Kidney tubule cell (primary cell): Measurements from ENCODE around the gene PSORS1C1.
A peak's percentile ranks its signal among the peaks of the same experiment; 100 is the strongest.
"Not testable (repeated sequence)": the region's sequence is repeated elsewhere in the genome, so short reads cannot be mapped to it uniquely, and the experiment has no call there.

Source experiments
- DNase-seq: peaks from one replicate; pipeline ENCODE4 v3.0.0-alpha.2; 2018; ENCODE audit warnings: low spot score

PSORS1C1 gene, protein sequence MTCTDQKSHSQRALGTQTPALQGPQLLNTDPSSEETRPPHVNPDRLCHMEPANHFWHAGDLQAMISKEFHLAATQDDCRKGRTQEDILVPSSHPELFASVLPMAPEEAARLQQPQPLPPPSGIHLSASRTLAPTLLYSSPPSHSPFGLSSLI

DNA sequence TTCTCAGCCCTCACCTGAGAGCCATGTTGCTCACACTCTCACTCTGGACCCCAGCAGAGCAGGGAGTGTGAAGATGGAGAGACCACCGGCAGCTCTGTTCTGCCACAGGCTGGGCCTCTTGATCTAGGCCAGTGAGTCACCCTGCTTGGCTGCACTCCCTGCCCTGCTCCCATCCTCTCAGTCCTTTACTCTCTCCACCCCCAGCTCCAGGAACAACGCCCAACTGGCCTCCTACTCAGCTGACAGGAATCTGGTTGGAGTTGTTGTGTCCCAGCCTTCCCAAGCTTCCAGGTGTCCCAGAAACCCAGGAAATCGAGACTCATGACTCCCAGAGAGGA is at the start of gene PSORS1C1:
Gene PSORS1C1 (plus strand): TSS at position 260 of the 338 bp plus-strand sequence. CDS start 14,833 bp downstream, outside the sequence.
- DNase-seq = peak; percentile 97

DNA sequence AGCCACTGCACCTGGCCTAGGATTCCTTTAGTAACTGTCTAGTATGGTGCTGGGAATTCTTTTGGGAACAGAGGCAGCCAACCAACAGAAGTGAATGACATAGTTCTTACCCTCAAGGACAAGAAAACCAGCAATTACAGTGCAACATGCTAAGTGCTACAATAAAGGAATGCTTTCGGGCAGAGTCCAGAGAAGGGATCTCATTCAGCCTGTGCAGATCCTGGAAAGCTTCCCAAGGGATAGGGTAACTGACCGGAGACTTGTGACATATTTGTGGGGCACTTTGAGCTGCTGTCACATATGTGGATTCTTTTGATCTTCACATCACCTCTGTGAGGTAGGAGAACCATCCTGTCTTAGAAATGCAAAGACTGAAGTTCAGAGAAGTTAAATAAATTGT is 49.0 kb upstream of the PSORS1C1 start:
- peak; percentile 57 for DNase-seq

DNA sequence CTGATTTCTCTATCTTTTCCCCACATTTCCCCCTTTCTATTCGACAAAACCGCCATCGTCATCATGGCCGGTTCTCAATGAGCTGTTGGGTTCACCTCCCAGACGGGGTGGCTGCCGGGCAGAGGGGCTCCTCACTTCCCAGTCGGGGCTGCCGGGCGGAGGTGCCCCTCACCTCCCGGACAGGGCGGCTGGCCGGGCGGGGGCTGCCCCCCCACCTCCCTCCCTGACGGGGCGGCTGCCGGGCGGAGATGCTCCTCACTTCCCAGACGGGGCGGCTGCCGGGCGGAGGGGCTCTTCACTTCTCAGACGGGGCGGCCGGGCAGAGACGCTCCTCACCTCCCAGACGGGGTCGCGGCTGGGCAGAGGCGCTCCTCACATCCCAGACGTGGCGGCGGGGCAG is 47.6 kb upstream of the PSORS1C1 start:
- DNase-seq = not testable (repeated sequence)

DNA sequence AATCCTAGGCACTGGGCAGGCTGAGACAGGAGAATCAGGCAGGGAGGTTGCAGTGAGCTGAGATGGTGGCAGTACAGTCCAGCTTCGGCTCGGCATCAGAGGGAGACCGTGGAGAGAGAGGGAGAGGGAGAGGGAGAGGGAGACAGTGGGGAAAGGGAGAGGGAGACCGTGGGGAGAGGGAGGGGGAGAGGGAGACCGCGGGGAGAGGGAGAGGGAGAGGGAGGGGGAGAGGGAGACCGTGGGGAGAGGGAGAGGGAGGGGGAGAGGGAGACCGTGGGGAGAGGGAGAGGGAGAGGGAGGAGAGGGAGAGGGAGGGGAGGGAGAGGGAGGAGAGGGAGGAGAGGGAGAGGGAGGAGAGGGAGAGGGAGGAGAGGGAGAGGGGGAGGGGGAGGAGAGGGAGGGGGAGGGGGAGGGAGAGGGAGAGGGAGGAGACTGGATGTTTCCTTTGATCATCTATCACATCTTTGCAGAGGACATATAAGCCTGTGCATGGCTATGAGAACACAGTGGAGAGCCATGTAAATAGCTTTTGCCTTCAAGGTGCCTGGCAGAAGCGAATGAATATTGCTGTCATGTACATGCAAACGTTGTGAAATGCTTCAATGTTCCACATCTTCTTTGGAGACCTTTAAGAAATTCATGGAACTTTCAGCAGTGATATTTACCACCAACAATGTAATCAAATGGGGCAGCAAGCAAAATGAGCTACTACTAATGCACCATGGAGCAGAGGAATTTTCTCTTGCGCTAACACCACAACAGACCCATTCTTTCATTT is 46.5 kb upstream of the PSORS1C1 start:
- DNase-seq = not testable (repeated sequence)

DNA sequence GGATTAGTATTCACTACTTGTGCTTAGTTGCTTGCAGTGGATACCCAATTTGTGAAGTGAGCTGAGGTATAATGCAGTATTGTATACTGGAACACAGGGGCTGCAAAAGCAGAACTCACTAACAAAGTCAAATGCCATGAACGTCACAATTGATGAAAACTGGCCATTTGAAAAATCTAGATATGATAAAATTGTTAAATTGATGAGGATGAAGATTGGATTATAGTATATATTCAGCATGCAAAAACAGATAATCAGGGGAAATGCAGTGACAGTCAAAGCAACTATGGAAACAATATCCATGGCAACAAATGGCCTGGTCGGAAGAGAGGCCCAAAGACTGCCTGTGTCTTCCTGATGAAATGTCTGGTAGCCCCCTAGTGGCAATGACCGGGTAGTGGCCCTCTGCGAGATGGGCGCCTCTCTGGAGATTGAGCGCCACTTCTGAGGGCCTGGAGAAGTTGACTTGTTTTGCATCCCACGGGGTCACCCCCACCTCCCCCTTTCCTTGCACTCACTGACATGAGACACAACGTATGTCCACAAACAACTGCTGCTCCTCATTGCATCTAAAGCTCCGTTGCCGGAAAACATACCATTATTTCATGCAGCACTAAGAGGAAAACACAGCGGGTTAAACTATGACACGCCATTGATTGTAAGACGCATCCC is 45.8 kb upstream of the PSORS1C1 start:
- DNase-seq = peak; percentile 85

DNA sequence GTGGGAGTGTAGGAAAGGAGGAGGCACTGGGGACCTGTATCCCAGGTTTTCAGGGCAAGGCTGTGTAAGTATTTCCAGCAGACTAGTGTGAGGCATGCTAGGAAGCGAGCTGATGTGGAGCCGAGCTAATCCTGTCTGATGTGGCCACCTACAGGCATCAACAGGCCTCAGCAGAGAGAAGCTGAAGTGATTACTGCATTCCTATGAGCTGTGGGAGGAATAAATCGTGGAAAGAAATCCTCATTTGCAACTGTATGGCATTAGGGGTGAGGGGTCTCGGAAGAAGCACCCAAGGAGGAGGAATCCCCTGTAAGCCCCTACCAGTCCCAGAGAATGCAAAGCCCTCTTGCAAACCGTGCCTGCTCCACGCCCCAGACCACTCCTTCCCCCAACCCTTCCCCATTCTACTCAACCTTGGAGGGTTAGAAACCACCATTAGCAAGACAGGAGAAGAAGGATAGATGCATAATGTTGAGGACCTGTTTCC is 43.8 kb upstream of the PSORS1C1 start:
- DNase-seq = peak; percentile 88

DNA sequence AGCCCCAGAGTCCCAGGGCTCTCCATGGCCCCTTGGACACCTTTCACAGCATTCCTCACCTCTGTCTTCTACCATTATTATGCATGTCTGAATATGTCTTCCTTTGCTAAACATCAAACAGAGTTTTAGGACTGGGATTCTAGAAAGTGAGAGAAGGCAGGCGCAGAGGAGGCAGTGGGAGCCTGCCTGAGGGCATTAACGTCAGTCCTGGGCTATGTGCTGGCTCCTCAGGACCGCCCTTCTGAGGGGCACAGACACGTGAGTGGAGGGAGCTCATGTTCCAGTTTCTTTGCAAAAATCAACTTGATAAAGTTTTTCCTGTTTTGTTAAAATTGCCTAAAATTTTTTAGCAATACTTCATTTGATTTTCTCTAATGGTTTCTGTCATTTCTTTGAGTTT is 40.2 kb upstream of the PSORS1C1 start:
- DNase-seq = no peak

DNA sequence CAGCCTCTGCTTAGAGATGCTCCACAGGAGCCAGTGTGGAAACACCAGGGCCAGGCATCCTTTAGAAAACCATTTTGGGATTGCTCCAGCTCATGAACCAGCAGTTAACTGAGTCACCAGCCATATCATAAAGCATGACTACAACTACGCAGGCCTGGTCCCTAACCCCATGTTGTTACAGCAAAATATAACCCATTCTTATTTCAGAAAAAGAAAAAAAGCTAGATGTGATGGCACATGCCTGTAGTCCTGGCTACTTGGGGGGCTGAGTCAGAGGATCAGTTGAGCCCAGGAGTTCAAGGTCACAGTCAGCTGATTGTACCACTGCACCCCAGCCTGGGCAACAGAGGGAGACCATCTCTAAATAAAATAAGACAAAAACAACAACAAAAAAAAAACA is 39.1 kb upstream of the PSORS1C1 start:
- no peak for DNase-seq

DNA sequence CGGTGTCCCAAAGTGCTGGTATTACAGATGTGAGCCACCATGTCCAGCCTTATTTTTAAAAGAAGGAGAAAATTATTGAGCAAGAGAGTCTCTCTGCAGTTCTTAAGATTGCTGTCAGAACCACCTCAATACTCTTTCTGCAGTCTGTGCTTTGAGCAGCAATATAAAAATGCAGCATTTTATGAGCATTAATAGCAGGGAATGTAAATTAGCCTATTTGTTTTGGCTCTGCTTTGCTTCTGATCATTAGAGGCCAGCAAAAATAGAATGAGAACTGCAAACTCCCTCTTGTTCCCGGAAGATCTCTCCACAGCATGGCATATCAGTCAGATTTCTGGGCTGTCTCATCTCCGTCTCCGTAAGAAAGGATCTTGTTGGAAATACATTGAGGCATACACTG is 38.0 kb upstream of the PSORS1C1 start:
- DNase-seq = no peak

DNA sequence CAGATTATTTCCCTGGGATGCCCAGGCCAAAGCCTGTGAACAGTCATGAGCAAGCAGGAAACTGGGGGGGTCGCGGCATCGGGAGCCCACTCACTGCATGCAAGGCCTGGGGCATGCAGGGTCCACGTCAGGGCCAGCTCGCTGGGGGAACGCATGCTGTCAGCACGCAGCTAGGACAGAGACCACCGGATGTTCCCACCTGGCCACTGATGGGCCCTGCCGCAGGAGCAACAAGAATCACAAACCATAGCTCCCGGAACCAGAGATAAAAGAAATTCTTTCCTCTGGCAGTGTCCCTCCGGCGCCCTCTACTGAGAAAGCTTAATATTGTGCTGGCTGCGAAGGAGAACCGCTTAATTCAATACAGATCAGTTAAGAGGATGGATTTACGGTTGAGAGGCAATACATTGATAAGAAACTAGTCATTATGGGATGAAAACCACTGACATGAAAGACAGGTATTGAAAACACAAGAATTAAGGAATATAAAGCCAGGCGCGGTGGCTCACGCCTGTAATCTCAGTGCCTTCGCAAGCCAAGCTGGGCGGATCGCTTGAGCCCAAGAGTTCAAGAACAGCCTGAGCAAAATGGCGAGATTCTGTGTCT is 34.8 kb upstream of the PSORS1C1 start:
- DNase-seq = peak; percentile 75

DNA sequence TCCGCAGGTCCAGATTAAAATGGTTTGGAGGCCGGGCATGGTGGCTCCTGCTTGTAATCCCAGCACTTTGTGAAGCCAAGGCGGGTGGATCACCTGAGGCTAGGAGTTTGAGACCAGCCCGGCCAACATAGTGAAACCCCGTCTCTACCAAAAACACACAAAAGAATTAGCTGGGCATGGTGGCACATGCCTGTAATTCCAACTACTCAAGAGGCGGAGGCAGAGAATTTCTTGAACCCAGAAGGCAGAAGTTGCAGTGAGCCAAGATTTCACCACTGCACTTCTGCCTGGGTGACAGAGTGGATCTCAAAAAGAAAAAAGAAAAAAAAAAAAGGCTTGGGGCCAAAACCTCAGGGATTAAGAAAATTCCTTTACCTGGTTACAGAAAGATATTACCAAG is 32.7 kb upstream of the PSORS1C1 start:
- DNase-seq = no peak

DNA sequence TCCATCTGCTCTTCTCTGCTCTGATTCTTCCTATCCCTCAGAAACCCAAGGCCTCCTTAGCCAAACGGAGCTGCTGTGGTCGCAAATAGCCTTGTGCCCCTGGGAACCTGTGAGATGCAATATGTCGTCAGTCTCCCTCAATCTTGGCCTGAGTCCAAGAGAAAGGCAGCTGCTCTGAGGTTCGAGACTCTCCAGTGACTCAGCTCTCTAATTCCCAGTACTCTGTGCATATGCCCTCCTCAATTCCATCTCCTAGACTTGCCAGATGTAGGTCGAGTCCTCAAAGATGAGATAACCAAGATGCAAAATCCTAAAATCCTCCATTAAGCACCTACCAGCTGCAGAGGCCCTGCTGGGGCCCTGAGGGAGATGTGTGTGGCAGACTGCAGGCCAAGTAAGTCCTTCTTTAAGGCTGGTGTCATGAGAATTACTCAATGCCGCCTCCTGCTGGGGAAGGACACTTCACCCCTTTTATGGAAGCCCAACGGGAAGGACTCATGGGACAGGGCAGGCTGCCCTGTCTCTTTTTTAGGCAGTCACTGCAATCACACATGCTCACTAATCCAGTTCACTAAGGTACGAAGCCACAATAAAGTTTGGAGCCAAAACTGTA is 30.8 kb upstream of the PSORS1C1 start:
- DNase-seq = peak; percentile 55

DNA sequence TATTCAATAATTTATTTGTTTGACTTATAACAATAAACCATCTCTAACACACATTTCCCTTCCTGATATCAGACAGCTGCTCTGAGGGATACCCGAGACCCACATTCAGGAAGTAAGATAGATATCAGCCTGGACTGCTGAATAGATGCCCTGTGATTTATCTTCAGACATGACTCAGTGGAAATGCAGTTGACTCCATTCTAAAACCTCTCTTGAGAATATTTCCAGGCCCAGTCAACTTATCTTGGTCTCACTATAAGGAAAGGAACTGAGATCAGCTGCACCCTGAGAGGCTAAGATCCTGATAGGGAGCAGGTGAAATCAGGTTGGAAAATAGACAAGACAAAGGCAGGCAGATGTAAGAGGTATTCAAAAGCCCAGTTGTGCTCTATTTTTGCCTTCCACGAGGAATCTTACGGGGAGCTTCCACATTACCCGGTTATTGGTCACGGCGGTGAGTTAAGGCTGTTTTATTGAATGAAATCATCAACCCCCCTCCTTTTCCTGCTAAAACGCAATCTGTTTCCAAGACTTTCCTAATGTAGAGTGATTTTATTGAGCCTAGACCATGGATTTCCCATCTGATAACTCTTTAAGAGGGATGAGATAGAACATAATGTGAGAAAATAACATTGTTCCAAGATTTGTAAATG is 27.7 kb upstream of the PSORS1C1 start:
- peak; percentile 89 for DNase-seq

DNA sequence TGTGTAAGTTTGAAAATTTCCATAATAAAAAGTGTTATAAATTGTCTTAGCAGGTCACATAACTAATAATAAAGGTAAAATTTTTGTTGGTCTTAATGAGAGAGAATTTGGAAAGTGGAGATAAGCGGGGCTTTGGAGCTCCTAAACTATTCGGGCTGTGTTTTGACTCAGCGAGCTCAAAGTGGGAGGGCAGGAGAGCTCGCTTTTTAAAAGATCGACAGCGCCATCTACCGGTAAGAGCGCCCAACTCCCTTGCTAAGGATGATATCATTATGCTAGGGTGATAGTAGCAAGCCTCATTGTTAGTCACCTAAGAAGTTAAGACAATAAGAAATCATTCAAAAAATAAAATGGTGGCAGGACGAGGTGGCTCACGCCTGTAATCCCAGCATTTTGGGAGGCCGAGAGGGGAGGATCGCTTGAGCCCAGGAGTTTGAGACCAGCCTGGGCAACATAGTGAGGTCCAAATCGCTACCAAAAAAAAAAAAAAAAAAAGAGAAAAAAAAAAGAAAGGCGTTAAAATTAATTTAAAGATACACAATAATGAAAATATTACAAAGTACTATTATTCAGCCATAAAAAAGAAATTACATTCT is 27.0 kb upstream of the PSORS1C1 start:
- peak; percentile 91 for DNase-seq

DNA sequence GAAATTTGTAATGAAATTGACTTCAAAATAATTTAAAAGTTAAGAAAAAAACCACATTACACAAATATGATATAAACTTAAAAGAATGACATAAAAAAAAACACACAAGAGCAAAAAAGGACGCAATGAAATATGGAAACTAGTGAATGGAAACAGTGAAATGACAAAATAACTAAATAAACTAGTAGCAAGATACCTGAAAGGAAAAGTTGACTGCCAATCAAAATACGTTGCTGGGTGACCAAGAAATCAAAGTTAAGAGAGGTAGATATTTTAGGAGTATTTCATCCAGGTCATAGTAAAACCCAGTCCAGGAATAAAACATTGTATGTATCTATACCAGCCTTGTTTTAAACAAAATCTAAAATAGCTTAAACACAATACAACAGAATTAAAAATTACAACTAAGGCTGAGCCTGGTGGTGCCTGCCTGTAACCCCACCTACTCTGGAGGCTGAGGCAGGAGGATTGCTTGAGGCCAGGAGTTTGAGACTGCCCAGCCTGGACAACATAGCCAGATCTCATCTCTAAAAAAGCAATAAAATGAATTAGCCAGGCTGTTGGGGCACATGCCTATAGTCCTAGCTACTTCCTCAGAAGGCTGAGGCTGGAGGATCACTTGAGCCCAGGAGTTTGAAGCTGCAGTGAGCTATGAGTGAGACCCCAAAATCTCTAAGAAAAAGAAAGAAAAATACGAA is 24.2 kb upstream of the PSORS1C1 start:
- DNase-seq = no peak

DNA sequence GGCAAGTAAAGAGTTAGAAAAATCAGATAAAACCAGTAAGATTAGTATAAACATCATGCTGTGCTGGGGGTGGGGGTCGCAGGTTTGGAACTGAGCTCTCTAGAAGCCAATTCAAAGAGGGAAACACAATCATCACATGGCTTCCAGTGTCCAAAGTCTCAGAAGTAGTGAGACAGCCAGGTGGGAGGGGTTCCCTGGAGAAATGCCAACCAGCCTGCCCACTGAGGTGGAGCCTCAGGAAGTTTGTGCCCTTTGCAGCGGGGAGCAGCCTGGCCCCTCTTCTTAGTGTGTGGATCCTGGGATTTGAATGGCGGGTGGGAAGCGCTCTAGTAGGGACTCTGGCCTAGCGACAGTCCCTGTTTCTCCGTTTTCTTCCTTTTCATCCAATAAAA is 23.6 kb upstream of the PSORS1C1 start:
- DNase-seq = no peak

DNA sequence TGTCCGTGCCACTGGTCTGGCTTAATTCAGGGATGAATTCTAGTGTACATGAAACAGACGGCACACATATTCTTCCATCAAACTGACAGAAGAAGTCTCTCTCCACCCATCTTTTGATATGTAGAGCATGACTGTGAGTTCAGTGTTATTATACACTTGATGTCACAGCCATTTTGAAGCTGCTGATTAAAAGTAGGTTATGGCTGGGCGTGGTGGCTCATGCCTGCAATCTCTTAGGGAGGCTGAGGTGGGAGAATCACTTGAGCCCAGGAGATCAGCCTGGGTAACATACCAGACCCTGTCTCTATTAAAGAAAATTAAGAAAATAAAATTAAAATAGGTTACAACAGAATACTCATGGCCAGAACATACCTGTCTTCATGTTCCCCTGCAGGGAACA is 22.9 kb upstream of the PSORS1C1 start:
- DNase-seq = no peak

DNA sequence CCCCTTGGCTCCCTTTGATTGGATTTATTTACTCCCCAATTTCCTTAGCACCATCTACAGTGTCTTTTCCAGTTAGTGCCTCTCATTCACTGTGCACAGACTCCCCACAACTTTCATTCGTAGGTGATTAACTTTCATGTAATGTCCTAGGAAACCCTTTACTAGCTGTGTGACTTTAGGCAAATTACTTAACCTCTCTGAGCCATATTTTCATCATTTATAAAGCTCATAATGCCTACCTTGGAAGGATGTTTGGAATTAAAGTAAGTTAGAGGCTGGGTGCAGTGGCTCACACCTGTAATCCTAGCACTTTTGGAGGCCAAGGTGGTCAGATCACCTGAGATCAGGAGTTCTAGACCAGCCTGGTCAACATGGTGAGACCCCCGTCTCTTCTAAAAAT is 22.4 kb upstream of the PSORS1C1 start:
- no peak for DNase-seq

DNA sequence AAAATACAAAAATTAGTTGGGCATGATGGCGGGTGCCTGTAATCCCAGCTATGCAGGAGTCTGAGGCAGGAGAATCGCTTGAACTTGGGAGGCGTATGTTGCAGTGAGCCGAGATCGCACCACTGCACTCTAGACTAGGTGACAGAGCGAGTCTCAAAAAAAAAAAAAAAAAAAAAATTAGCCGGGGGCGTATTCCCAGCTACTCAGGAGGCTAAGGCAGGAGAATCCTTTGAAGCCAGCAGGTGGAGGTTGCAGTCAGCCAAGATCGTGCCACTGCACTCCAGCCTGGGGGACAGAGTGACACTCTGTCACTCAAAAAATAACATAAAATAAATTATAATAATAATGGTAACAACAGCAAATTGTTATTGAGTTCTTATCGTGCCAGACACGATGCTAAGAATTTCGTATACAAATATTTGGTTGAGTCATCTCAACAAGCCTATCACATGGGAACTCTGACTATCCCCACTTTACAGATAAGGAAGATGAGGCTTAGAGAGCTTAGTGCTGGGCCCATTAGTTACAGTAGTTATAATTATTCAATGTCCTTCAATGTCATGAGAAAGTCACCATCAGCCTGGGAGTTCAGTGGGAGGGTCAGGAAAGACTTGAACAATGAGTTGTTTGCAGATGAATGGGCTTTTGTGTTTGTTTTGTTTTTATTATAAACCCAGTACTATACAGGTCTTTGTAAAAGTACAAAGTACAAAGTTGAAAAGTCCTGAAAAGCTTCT is 21.7 kb upstream of the PSORS1C1 start:
- no peak for DNase-seq

DNA sequence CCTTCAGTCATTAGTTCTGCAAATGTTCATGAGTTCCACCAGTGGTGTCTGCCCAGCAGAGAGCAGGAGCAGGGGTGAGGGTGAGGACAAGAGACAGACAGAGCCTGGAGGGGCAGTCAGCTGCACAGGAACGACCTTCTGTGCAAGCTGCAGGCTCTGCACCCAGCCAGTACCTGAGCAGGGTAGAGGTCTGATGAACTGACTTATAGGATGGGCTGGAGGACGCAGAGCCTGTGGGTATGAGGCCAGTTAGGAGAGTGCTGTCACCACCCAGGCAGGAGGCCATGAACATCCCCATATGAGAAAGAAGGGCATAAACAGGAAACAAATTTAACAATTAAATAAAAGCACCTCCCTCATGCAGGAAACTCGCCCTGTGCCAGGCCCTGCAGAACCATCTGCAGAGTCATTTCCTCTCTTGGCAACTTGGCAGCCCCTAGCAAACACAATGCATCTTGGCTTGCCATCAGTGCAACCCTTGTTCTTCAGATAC is 20.2 kb upstream of the PSORS1C1 start:
- no peak for DNase-seq
